HepG2 (cell line): ENCODE data around the gene CD1C.

ENCODE experiments used
- POLR2AphosphoS5 ChIP-seq: IDR thresholded peaks from 2 replicates; pipeline ENCODE4 v1.6.1; 2012; ENCODE audit warnings: low read depth, low read length
- RFX5 ChIP-seq: IDR thresholded peaks from 2 replicates; pipeline ENCODE4 v1.6.1; 2011; ENCODE audit warnings: low read depth, low read length, improper control_type of control experiment

DNA sequence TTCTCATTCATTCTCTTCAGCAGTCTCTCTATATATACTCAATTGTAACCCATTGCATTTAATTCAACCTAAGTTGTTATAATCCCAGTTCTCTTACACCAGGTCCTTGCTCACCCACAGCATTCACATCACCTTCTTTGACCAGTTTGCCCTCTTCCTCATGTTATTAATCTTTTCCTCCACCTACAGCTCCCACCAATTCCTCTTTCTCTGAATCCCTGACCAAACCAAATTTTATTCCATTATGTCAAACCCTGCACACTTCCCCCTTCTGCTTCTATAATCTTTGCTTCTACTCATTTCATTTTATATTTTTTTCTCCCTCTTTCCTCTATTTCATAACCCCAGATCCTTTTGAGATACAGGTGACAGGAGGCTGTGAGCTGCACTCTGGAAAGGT is 34.1 kb upstream of the CD1C start:
- no peak for TF ChIP-seq RFX5
- TF ChIP-seq POLR2AphosphoS5, result no peak
